HG02884 (cell line): ENCODE measurements around the gene BABAM1.

Experiments used
- ATAC-seq: cut with Tn5 transposase; IDR thresholded peaks from one replicate; pipeline ENCODE4 v1.9.1; 2021; ENCODE audit warnings: mild to moderate bottlenecking, moderate library complexity; ENCODE audit not compliant: unreplicated experiment

Gene BABAM1

GRCh38 chr19:17243211-17243829 is 23.9 kb upstream of the BABAM1 start:
- no peak for ATAC-seq

- ATAC-seq, result no peak
Observed at GRCh38 chr19:17243830-17244617, 23.2 kb upstream of the BABAM1 start.

GRCh38 chr19:17244618-17245534 is 22.4 kb upstream of the BABAM1 start:
- ATAC-seq, result no peak

GRCh38 chr19:17245535-17245984 is 21.7 kb upstream of the BABAM1 start, which contains the start of gene NR2F6:
TSS of gene NR2F6 (minus strand) at chr19:17245919. CDS start at chr19:17245220, 699 bp downstream.
- no peak for ATAC-seq

- ATAC-seq, result no peak
Observed at GRCh38 chr19:17246681-17247425, 20.4 kb upstream of the BABAM1 start.

GRCh38 chr19:17248011-17248776 is 19.0 kb upstream of the BABAM1 start:
- no peak for ATAC-seq

- ATAC-seq, result no peak
Observed at GRCh38 chr19:17249887-17250548, 17.2 kb upstream of the BABAM1 start.

GRCh38 chr19:17254636-17255035 is 12.6 kb upstream of the BABAM1 start:
- no peak for ATAC-seq

- no peak for ATAC-seq
Observed at GRCh38 chr19:17255150-17255621, 12.1 kb upstream of the BABAM1 start.

- ATAC-seq, result no peak
Observed at GRCh38 chr19:17256130-17256529, 11.1 kb upstream of the BABAM1 start.

- no peak for ATAC-seq
Observed at GRCh38 chr19:17259118-17259780, 8.0 kb upstream of the BABAM1 start.

GRCh38 chr19:17259934-17260333 is 7.3 kb upstream of the BABAM1 start:
- no peak for ATAC-seq

GRCh38 chr19:17260842-17261325 is 6.4 kb upstream of the BABAM1 start:
- ATAC-seq, result peak; percentile 70

- ATAC-seq, result no peak
Observed at GRCh38 chr19:17262557-17262956, 4.7 kb upstream of the BABAM1 start.

GRCh38 chr19:17263712-17264640 is 3.3 kb upstream of the BABAM1 start:
- ATAC-seq, result no peak

- no peak for ATAC-seq
Observed at GRCh38 chr19:17264641-17264979, 2.6 kb upstream of the BABAM1 start, which contains the start of gene USHBP1. TSS of gene USHBP1 (minus strand) at chr19:17264745. CDS start at chr19:17264299, 446 bp downstream.

- ATAC-seq, result no peak
Observed at GRCh38 chr19:17266026-17266425, 1.2 kb upstream of the BABAM1 start.
